Measurements from ENCODE around the gene PLVAP.
A peak's percentile ranks its signal among the peaks of the same experiment; 100 is the strongest.

Gene PLVAP

GRCh38 chr19:17341386-17341785 lies 35.8 kb downstream of the PLVAP start:
- TF ChIP-seq POLR2AphosphoS5 (IDR thresholded peaks at IDR 0.05; ENCODE audit: low read depth, low read length) (no peak), REST (IDR thresholded peaks at IDR 0.05; ENCODE audit: insufficient read depth in 1 of 2, low read depth in 2 of 2, low read length in 2 of 2) (no peak), TAF1 (IDR thresholded peaks at IDR 0.05; ENCODE audit: borderline replicate concordance, insufficient read depth, low read length) (no peak), FOXP2 (optimal IDR thresholded peaks at IDR 0.05; ENCODE audit: borderline replicate concordance, extremely low read depth, extremely low read length, insufficient read depth) (no peak), SIN3A (IDR thresholded peaks at IDR 0.05; ENCODE audit: borderline replicate concordance, insufficient read depth, low read length) (no peak)

GRCh38 chr19:17340871-17341357 lies 36.2 kb downstream of the PLVAP start:
- peak; percentile 16 for TF ChIP-seq FOXP2 (optimal IDR thresholded peaks at IDR 0.05; ENCODE audit: borderline replicate concordance, extremely low read depth, extremely low read length, insufficient read depth)
- no peak for TF ChIP-seq SIN3A (IDR thresholded peaks at IDR 0.05; ENCODE audit: borderline replicate concordance, insufficient read depth, low read length)

GRCh38 chr19:17340302-17340870 lies 36.8 kb downstream of the PLVAP start:
- no peak for TF ChIP-seq FOXP2 (optimal IDR thresholded peaks at IDR 0.05; ENCODE audit: borderline replicate concordance, extremely low read depth, extremely low read length, insufficient read depth)
- TF ChIP-seq TAF1 (IDR thresholded peaks at IDR 0.05; ENCODE audit: borderline replicate concordance, insufficient read depth, low read length): no peak
- TF ChIP-seq SIN3A (IDR thresholded peaks at IDR 0.05; ENCODE audit: borderline replicate concordance, insufficient read depth, low read length): no peak
- TF ChIP-seq POLR2AphosphoS5 (IDR thresholded peaks at IDR 0.05; ENCODE audit: low read depth, low read length): no peak
- TF ChIP-seq REST (IDR thresholded peaks at IDR 0.05; ENCODE audit: insufficient read depth in 1 of 2, low read depth in 2 of 2, low read length in 2 of 2): no peak

GRCh38 chr19:17339088-17339741 lies 37.9 kb downstream of the PLVAP start:
- TF ChIP-seq TAF1 (IDR thresholded peaks at IDR 0.05; ENCODE audit: borderline replicate concordance, insufficient read depth, low read length) (no peak), POLR2AphosphoS5 (IDR thresholded peaks at IDR 0.05; ENCODE audit: low read depth, low read length) (no peak), FOXP2 (optimal IDR thresholded peaks at IDR 0.05; ENCODE audit: borderline replicate concordance, extremely low read depth, extremely low read length, insufficient read depth) (no peak), SIN3A (IDR thresholded peaks at IDR 0.05; ENCODE audit: borderline replicate concordance, insufficient read depth, low read length) (no peak), REST (IDR thresholded peaks at IDR 0.05; ENCODE audit: insufficient read depth in 1 of 2, low read depth in 2 of 2, low read length in 2 of 2) (no peak)

- no peak for TF ChIP-seq SIN3A (IDR thresholded peaks at IDR 0.05; ENCODE audit: borderline replicate concordance, insufficient read depth, low read length)
- no peak for TF ChIP-seq FOXP2 (optimal IDR thresholded peaks at IDR 0.05; ENCODE audit: borderline replicate concordance, extremely low read depth, extremely low read length, insufficient read depth)
- TF ChIP-seq POLR2AphosphoS5 (IDR thresholded peaks at IDR 0.05; ENCODE audit: low read depth, low read length): no peak
These were observed 38.6 kb downstream of the PLVAP start for GRCh38 chr19:17338433-17339078.
